Activated T-cell treated with anti-CD3 and anti-CD28 coated beads, Interleukin-2, amount 50 U/mL, for 72 hours (primary cell): ENCODE data around the gene TCEAL8. TPM values are rescaled to one million over a fixed set of nuclear protein-coding genes. Genes with fewer than 3 reads are reported as not detected.

Experiments used
- ATAC-seq, 2 donors: fragments of 150-1000 bp; cut with Tn5 transposase; replicated peaks in 1 of 2; 2 replicates each; pipeline ENCODE4 v1.10.0; 2021; ENCODE audit warnings: moderate library complexity in 2 of 2, mild to moderate bottlenecking in 1 of 2
- DNase-seq, 2 donors: peaks; one replicate each; pipeline ENCODE4 v3.0.0; 2021 to 2022; ENCODE audit warnings: mixed read lengths in 1 of 2
- H3K27ac Mint-ChIP-seq: one replicate; pipeline ENCODE4 v1.8.0; 2022; ENCODE audit warnings: mild to moderate bottlenecking, moderate library complexity, mixed read lengths
- H3K27me3 Mint-ChIP-seq: one replicate; pipeline ENCODE4 v1.8.0; 2022; ENCODE audit warnings: low read depth, mixed read lengths
- H3K36me3 Mint-ChIP-seq, 2 donors: one replicate each; pipeline ENCODE4 v1.8.0; 2022; ENCODE audit warnings: mixed read lengths in 2 of 2, mild to moderate bottlenecking in 1 of 2; ENCODE audit not compliant: insufficient read depth in 2 of 2
- H3K4me1 Mint-ChIP-seq: one replicate; pipeline ENCODE4 v1.8.0; 2022; ENCODE audit warnings: low read depth, mixed read lengths
- H3K4me3 Mint-ChIP-seq, 2 donors: one replicate each; pipeline ENCODE4 v1.8.0; 2022; ENCODE audit warnings: mild to moderate bottlenecking in 2 of 2, mixed read lengths in 2 of 2, moderate library complexity in 2 of 2
- H3K9me3 Mint-ChIP-seq, 2 donors: one replicate each; pipeline ENCODE4 v1.8.0; 2022; ENCODE audit warnings: mixed read lengths in 2 of 2
- total RNA-seq, 2 donors: library from RNA; stranded (reverse); gene quantifications; one replicate each; pipeline ENCODE4 v1.2.3, GENCODE V29; 2022

Gene TCEAL8, protein sequence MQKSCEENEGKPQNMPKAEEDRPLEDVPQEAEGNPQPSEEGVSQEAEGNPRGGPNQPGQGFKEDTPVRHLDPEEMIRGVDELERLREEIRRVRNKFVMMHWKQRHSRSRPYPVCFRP
- 10 to 100 TPM; 30.9 to 31.9 TPM for total RNA-seq

DNA sequence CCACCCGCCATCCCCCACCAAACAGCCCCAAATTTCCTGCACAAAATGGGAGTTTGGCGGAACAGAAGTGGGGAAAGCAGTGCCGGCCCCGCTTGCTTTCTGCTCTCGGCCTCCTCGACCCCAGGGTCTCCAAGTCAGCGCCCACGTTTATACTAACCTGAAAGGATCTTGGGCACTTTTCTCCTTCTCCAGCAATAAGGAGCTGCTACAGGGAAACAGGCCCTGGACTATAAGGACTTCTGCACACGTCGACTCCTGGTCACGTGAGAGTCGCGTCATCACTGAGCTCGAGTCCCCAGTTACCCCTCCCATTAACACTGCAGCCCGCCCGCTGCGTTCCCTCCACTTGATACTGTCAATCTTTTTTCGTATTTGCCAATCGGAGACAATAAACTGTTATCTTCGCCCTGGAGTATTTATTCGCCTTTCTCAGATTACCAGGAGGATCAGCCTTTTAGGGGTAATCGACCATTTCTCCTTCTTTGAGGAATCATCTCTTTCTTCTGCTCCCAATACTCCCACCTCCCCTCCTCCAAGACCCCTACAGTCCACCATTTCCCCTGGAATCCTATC is at the start of gene TCEAL8:
TCEAL8 (minus strand) TSS at position 235 of the 573 bp plus-strand sequence. CDS start 1,176 bp downstream, outside the sequence.
- DNase-seq (peak; percentile 58 to 72), ATAC-seq (peak; percentile 92 to 94)
- Mint-ChIP-seq H3K9me3 (no peaks in the 10 kb centered on the region), H3K4me3 (peak within 1 kb of the TSS; percentile 97 to 98), H3K36me3 (peaks cover 5 to 7% of the 10 kb centered on the region in 2 donors), H3K27me3 (peaks cover 50% of the 10 kb centered on the region), H3K4me1 (peaks cover 18% of the 10 kb centered on the region), H3K27ac (peak within 1 kb of the TSS; percentile 94)

DNA sequence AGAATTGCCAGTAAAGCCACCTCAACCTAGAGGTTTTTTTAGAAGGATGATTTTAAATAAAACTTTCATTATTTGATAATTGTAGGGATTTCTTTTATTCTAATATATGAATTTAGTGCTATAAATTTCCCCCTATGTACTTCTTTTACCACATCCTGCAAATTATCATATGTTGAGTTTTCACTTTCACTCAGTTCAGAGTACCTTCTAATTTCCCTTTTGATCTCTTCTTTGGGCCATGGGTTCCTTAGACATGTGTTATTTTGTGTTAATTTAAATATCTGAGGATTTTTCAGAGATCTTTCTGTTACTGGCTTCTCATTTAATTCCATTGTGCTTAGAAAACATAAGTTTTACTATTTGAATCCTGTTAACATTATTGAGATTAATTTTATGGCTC is 49.8 kb upstream of the TCEAL8 start:
- H3K9me3 Mint-ChIP-seq: peaks cover 0 to 5% of the 10 kb centered on the region in 2 donors
- DNase-seq (no peak), ATAC-seq (no peak)
- peak overlapping the region in 1 of 2 donors; percentile 12 for H3K4me3 Mint-ChIP-seq
- H3K4me1 Mint-ChIP-seq: no peaks in the 10 kb centered on the region
- H3K27ac Mint-ChIP-seq: no peak overlapping the region
- peaks cover 15% of the 10 kb centered on the region for H3K27me3 Mint-ChIP-seq
- H3K36me3 Mint-ChIP-seq: peaks cover 0 to 3% of the 10 kb centered on the region in 2 donors

DNA sequence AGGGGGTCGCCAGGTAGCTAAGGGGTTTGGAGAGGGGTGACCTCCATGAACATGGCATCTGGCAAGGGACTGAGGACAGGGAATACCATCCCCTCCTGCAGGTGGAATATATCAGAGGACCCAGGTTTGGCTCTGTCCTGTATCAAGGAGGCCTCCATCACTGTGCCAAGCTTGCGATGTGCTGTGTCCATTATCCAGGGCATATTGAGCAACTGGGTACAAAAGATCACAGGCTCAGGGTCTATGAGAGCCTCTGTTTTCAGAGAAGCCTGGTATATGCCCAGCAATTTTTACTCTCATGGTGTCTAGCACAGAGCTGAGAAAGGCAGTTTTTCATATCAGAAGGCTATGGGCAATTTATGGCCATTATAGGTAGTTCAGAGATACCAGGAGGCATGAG is 38.2 kb upstream of the TCEAL8 start:
- H3K9me3 Mint-ChIP-seq: no peaks in the 10 kb centered on the region

DNA sequence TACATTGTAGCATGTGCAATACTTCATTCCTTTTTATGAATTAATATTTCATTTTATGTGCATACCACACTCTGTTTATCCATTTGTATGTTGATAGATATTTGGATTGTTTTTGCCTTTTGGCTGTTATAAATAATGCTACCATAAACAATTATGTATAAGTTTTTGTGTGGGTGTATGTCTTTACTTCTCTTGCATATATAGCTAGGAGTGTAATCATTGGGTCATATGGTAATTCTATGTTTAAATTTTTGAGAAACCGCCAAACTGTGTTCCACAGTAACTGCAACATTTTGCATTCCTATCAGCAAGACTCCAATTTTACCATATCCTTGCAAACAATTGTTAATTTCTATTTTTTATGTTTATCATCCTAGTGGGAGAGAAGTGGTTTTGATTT is 24.7 kb upstream of the TCEAL8 start:
- H3K4me1 Mint-ChIP-seq: peaks cover 9% of the 10 kb centered on the region
- H3K27me3 Mint-ChIP-seq: peaks cover 72% of the 10 kb centered on the region
- no peak overlapping the region for H3K27ac Mint-ChIP-seq
- peaks cover 0 to 1% of the 10 kb centered on the region in 2 donors for H3K9me3 Mint-ChIP-seq
- DNase-seq (no peak), ATAC-seq (no peak)
- H3K36me3 Mint-ChIP-seq: no peaks in the 10 kb centered on the region
- no peak overlapping the region for H3K4me3 Mint-ChIP-seq

More for the DNA sequence above, 38.2 kb upstream of the TCEAL8 start:
- ATAC-seq (no peak), DNase-seq (no peak)
- Mint-ChIP-seq H3K27ac (no peak overlapping the region), H3K4me3 (no peak overlapping the region), H3K4me1 (no peaks in the 10 kb centered on the region), H3K27me3 (peaks cover 37% of the 10 kb centered on the region), H3K36me3 (no peaks in the 10 kb centered on the region)

DNA sequence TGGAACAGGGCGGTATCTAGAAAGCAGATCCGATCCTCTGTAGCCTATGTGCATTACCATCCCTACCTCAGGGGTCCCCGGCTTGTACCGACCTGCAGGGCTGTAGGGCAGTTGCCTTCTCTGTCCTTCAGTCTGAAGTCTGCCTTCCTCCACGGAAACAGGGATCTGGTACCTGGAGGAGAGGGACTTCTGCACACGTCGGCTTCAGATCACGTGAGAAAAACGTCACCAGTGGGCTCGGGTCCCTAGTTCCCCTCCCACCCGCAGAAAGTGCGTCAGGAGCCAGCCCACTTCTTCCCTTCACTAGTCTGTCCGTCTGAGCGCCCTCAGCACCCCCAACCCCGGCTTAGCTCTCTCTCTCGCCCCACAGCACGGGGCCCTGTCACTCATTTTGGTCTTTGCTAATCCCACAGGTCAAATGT is 21.6 kb upstream of the TCEAL8 start, which contains the start of gene TCEAL5:
TCEAL5 (minus strand) TSS at position 170 of the 422 bp plus-strand sequence. CDS start 2,187 bp downstream, outside the sequence.
- DNase-seq: no peak
- H3K27me3 Mint-ChIP-seq: peaks cover 82% of the 10 kb centered on the region
- peaks cover 9% of the 10 kb centered on the region for H3K4me1 Mint-ChIP-seq
- no peak within 1 kb of the TSS for H3K27ac Mint-ChIP-seq
- peak within 1 kb of the TSS; percentile 71 to 74 for H3K4me3 Mint-ChIP-seq
- no peaks in the 10 kb centered on the region for H3K36me3 Mint-ChIP-seq
- ATAC-seq: peak in 1 of 2 donors; percentile 31
- H3K9me3 Mint-ChIP-seq: no peaks in the 10 kb centered on the region

DNA sequence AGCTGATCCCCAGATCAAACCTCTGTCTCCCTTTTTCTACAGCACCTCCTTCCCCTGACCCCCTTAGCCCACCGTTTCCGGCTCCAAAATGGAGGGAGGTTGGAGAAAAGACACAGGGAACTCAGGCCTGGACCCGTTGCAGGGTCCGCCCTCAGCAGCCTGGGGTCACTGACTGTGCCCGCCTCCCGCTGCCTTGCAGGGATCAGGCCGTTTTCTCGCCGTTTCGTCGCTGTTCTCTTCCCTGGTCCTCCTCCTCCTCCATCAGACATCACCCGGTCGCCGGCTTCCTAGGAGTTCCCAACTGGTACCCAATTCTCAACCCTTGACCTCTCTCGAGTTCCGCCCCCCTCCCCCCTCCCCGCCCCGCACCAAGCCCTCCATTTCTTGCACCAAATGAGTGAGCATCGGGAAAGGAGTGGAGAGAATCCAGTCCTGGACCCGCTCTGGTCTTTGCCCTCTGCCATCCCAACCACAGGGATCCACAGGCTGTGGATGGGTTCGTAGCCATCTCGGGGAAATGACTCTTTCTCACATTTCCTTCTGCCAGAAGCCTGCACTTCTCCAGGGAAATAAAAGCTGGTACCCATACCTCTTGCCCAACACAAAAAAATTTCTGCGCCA is 21.1 kb upstream of the TCEAL8 start:
- ATAC-seq (no peak), DNase-seq (no peak)
- peaks cover 9% of the 10 kb centered on the region for H3K4me1 Mint-ChIP-seq
- H3K4me3 Mint-ChIP-seq: peak overlapping the region; percentile 71 to 74
- H3K36me3 Mint-ChIP-seq: no peaks in the 10 kb centered on the region
- H3K27ac Mint-ChIP-seq: no peak overlapping the region
- peaks cover 87% of the 10 kb centered on the region for H3K27me3 Mint-ChIP-seq
- no peaks in the 10 kb centered on the region for H3K9me3 Mint-ChIP-seq

DNA sequence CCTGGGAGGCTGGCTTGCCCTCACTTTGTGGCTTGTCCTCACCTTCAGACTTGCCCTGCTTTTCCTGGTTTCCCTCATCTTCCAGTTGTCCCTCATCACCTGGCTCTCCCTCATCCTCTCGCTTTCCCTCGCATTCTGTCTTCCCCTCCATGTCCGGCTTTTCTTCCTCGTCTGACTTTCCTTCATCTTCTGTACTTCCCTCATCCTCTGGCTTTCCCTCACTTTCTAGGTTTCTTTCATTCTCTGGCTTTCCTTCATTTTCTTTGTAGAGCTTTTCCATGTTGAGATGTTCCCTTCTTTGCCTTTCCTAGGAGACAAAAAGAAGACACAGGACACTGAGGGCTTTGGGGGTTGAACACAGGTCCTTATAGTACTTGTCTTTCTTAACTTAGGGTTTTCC is 19.3 kb upstream of the TCEAL8 start:
- ATAC-seq: no peak
- H3K9me3 Mint-ChIP-seq: no peaks in the 10 kb centered on the region

DNA sequence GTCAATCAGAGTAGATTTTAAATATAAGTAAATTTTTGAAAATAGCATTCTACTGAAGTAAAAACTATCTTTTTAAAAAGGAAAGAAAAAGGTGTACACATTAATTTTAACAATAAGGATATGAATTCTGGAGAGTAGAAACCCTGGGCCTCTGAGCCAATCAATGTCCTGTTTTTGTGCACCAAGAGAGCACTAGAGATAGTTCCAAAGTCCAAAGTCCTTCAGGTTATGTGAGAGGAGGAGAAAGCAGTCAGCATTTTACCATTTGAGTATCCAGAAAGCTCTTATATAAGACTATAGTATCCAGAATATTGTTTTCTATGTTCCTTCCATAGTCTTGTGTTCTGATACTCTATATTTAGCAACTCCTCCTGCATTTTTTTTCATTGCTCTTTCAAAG is 3.3 kb upstream of the TCEAL8 start:
- H3K36me3 Mint-ChIP-seq: peaks cover 6 to 8% of the 10 kb centered on the region in 2 donors
- ATAC-seq: no peak
- peaks cover 73% of the 10 kb centered on the region for H3K27me3 Mint-ChIP-seq
- no peak for DNase-seq
- H3K27ac Mint-ChIP-seq: no peak overlapping the region
- H3K4me1 Mint-ChIP-seq: peaks cover 18% of the 10 kb centered on the region
- no peak overlapping the region for H3K4me3 Mint-ChIP-seq
- H3K9me3 Mint-ChIP-seq: no peaks in the 10 kb centered on the region

More for the DNA sequence above, 19.3 kb upstream of the TCEAL8 start:
- DNase-seq: no peak
- H3K36me3 Mint-ChIP-seq: no peaks in the 10 kb centered on the region
- H3K27ac Mint-ChIP-seq: no peak overlapping the region
- H3K27me3 Mint-ChIP-seq: peaks cover 90% of the 10 kb centered on the region
- H3K4me1 Mint-ChIP-seq: peaks cover 9% of the 10 kb centered on the region
- no peak overlapping the region for H3K4me3 Mint-ChIP-seq

DNA sequence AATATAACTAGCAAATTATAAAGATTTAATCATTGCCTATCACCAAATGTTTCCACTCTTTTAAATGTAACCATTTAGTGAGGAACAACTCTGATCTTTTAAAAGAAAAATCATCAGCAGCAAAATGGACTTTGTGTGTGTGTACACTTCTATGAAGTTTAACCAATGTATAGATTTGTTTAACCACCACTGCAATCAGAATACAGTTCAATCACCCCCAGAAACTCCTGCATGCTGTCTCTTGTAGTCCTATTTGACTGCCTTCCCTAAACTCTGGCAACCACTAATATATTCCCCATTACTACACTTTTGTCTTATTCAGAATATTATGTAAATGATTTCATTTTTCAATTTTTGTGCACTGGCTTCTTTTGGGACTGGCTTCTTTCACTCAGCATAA is 1.7 kb upstream of the TCEAL8 start:
- Mint-ChIP-seq H3K4me3 (no peak overlapping the region), H3K27ac (no peak overlapping the region), H3K27me3 (peaks cover 64% of the 10 kb centered on the region), H3K4me1 (peaks cover 18% of the 10 kb centered on the region), H3K36me3 (peaks cover 5 to 7% of the 10 kb centered on the region in 2 donors), H3K9me3 (no peaks in the 10 kb centered on the region)
- ATAC-seq (no peak), DNase-seq (no peak)

DNA sequence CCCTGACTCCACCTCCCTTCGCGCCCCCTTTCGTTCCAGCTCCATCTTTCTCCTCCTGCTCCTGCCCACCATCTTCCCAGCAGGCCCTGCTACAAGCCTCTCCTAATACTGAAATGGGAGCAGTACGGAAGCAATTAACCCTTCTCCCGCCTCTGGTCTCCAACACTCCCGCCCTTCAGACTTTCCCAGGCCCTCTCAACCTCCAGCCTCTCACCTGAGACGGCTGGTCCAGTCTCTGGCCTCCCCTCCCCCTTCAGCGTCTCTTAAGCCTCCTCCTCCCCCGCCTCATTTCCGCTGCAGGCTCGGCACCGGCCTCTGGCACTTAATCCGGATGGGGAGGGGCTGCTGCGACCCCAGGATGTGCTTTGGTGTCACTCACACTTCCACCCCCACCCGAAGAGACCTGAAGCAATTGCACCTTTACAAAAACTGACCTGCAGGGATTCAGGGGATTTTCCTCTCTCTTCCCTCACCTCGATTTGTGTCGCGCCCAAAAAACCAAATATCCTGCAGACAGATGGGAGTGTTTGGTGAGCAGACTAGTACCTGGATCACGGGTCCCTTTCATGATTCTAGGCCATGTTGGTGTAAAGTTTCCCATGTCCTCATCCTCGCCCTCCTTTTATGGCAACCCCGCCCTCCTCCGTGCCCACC is 657 bp downstream of the TCEAL8 start:
- ATAC-seq (peak; percentile 66 to 78), DNase-seq (peak; percentile 54 to 61)
- Mint-ChIP-seq H3K4me1 (peaks cover 18% of the 10 kb centered on the region), H3K27ac (peak overlapping the region; percentile 94), H3K27me3 (peaks cover 47% of the 10 kb centered on the region), H3K4me3 (peak overlapping the region; percentile 97 to 98), H3K9me3 (no peaks in the 10 kb centered on the region), H3K36me3 (peaks cover 5 to 7% of the 10 kb centered on the region in 2 donors)

DNA sequence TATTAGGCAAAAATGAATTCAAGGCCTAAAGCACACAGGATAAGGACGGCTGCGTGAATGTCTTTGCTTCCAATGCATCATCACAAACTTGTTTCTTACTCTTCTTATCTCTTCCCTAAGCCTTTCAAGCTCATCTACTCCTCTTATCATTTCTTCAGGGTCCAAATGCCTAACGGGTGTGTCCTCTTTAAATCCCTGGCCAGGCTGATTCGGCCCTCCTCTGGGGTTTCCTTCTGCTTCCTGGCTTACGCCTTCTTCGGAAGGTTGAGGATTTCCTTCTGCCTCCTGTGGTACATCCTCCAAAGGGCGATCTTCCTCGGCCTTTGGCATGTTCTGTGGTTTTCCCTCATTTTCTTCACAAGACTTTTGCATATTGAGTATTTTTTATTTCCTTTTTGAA is 1.3 kb downstream of the TCEAL8 start:
- Mint-ChIP-seq H3K9me3 (no peaks in the 10 kb centered on the region), H3K4me1 (peaks cover 18% of the 10 kb centered on the region), H3K36me3 (peaks cover 5 to 7% of the 10 kb centered on the region in 2 donors), H3K27me3 (peaks cover 40% of the 10 kb centered on the region), H3K4me3 (peak overlapping the region; percentile 97 to 98), H3K27ac (peak overlapping the region; percentile 94)
- DNase-seq (no peak), ATAC-seq (no peak)

DNA sequence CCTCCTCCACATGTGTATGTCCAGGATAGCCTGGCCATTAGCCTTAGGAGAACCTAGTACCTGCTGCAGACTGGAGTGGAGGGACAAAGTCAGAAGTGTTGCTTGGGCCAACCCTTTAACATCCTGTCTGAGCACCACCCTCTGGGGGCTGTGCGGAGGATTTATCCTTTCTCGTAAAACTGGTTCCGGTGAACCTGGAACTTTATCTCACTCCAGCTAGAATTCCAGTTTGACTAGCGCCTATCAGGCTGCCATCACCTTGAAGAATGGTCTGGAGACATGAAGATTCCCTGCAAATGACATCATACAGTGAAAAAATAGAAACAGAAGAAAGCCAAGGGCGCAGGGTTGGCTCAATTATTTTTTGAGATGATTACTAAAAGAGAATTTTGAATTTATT is 4.0 kb downstream of the TCEAL8 start:
- Mint-ChIP-seq H3K4me1 (peaks cover 18% of the 10 kb centered on the region), H3K27me3 (peaks cover 26% of the 10 kb centered on the region), H3K36me3 (peaks cover 5 to 7% of the 10 kb centered on the region in 2 donors), H3K9me3 (no peaks in the 10 kb centered on the region), H3K4me3 (no peak overlapping the region), H3K27ac (no peak overlapping the region)
- DNase-seq (no peak), ATAC-seq (no peak)

DNA sequence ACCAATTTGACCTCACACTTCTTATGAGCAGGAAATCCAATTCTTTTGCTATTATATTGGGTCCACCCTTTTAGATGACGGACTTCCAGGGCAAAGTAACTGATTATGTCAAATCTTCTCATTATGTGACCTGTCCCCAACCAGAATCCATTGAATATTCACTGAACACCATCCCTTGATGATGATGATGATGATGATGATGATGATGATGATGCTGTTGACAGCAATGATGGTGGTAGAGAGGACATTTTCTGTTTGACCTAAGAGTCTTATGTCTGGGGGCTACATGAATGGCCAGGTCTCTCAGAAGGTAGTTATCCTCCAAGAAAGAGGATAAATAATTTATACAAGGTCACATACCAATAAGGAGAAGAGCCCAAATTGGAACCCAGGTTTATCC is 5.2 kb downstream of the TCEAL8 start:
- H3K27me3 Mint-ChIP-seq: peaks cover 14% of the 10 kb centered on the region

More for the DNA sequence above, 5.2 kb downstream of the TCEAL8 start:
- Mint-ChIP-seq H3K4me3 (no peak overlapping the region), H3K4me1 (peaks cover 11% of the 10 kb centered on the region), H3K27ac (no peak overlapping the region), H3K9me3 (no peaks in the 10 kb centered on the region), H3K36me3 (peaks cover 2 to 5% of the 10 kb centered on the region in 2 donors)
- DNase-seq (no peak), ATAC-seq (no peak)
